ENCODE data around the gene SARDH.

DNA sequence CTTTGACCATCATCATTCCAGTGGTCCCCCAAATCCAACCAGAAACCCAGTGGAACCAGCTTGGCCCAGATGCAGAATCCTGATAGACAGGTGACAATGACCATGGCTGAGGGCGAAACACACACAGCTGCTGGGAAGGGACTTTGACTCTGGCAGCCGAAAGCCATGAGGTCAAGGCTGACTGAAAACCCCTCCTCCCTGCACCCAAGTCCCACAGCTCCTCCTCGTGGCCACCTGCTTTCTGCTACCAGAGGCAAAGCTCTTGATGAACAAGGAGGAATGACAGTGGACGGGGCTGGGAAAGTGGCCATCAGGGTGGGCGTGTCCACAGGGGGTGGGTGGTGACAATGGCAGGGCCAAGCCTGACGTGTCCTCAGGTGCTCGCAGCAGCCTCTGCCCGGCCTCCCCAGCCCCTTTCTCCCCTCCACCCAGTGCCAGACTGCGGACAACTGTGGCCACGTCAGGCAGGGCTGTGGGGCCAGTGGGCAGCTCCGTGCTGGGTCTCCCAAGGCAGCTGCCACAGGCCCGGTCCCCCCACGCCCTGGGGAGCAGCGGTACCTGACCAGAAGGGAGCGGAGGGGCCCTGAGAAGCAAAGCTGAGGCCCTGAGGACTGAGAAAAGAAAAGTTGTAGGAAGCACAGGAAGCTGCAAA, 30.8 kb upstream of the SARDH start:
- TF ChIP-seq, protein P1, sequence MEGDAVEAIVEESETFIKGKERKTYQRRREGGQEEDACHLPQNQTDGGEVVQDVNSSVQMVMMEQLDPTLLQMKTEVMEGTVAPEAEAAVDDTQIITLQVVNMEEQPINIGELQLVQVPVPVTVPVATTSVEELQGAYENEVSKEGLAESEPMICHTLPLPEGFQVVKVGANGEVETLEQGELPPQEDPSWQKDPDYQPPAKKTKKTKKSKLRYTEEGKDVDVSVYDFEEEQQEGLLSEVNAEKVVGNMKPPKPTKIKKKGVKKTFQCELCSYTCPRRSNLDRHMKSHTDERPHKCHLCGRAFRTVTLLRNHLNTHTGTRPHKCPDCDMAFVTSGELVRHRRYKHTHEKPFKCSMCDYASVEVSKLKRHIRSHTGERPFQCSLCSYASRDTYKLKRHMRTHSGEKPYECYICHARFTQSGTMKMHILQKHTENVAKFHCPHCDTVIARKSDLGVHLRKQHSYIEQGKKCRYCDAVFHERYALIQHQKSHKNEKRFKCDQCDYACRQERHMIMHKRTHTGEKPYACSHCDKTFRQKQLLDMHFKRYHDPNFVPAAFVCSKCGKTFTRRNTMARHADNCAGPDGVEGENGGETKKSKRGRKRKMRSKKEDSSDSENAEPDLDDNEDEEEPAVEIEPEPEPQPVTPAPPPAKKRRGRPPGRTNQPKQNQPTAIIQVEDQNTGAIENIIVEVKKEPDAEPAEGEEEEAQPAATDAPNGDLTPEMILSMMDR (IDR thresholded peaks at IDR 0.05; ENCODE audit: poor library complexity, severe bottlenecking), result no peak
- TF ChIP-seq, protein P2, sequence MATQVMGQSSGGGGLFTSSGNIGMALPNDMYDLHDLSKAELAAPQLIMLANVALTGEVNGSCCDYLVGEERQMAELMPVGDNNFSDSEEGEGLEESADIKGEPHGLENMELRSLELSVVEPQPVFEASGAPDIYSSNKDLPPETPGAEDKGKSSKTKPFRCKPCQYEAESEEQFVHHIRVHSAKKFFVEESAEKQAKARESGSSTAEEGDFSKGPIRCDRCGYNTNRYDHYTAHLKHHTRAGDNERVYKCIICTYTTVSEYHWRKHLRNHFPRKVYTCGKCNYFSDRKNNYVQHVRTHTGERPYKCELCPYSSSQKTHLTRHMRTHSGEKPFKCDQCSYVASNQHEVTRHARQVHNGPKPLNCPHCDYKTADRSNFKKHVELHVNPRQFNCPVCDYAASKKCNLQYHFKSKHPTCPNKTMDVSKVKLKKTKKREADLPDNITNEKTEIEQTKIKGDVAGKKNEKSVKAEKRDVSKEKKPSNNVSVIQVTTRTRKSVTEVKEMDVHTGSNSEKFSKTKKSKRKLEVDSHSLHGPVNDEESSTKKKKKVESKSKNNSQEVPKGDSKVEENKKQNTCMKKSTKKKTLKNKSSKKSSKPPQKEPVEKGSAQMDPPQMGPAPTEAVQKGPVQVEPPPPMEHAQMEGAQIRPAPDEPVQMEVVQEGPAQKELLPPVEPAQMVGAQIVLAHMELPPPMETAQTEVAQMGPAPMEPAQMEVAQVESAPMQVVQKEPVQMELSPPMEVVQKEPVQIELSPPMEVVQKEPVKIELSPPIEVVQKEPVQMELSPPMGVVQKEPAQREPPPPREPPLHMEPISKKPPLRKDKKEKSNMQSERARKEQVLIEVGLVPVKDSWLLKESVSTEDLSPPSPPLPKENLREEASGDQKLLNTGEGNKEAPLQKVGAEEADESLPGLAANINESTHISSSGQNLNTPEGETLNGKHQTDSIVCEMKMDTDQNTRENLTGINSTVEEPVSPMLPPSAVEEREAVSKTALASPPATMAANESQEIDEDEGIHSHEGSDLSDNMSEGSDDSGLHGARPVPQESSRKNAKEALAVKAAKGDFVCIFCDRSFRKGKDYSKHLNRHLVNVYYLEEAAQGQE (IDR thresholded peaks at IDR 0.05; ENCODE audit: borderline replicate concordance), result no peak
- TF ChIP-seq EZH2 (IDR thresholded peaks at IDR 0.05; ENCODE audit: borderline replicate concordance, insufficient read depth, low read length, poor library complexity, severe bottlenecking) (no peak), RAD21 (conservative IDR thresholded peaks at IDR 0.05) (no peak), TAF1 (IDR thresholded peaks at IDR 0.05; ENCODE audit: low read depth) (no peak)

Measured in neural cell (in vitro differentiated cells).